GM12892 (cell line): ENCODE results near the gene SMG6.

Experiments used
- POLR2A ChIP-seq: IDR thresholded peaks from 2 replicates; pipeline ENCODE4 v1.6.1; 2011; ENCODE audit warnings: low read depth, low read length, control low read depth
- POLR2AphosphoS5 ChIP-seq: IDR thresholded peaks from 2 replicates; pipeline ENCODE4 v1.6.1; 2011; ENCODE audit warnings: low read depth, low read length, control low read depth

DNA sequence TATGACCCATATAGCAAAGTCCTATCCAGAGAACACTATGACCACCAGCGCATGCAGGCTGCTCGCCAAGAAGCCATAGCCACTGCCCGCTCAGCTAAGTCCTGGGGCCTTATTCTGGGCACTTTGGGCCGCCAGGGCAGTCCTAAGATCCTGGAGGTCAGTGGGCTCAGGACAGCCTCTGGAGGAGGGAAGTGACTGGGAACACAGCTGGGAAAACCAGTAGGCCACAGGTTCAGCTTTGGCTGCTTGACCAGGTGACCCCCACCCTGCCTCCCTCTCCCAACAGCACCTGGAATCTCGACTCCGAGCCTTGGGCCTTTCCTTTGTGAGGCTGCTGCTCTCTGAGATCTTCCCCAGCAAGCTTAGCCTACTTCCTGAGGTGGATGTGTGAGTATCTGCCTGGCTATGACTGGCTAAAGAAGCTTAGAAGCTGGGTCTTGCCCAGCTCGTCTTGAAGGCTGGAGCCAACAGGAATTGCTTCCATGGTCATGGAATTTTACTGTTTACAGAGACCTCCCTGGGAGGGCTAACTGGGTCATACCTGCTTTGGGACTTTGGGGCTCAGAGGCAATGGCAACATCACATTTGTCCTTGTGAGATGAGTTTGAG lies 263.3 kb downstream of the SMG6 start:
- TF ChIP-seq POLR2A (no peak), POLR2AphosphoS5 (no peak)
